Measurements from ENCODE around the gene GATAD2A. TPM values are rescaled to one million over a fixed set of nuclear protein-coding genes. Genes with fewer than 3 reads are reported as not detected.

The GATAD2A gene
- total RNA-seq, 3 donors from 2014 or later: 89.3 to 117 (median 107) TPM

- ATAC-seq: no peak
- peaks cover 25% of the 10 kb centered on the region for H3K4me1 ChIP-seq (ENCODE audit: low read depth)
- no peak overlapping the region for H3K4me3 ChIP-seq
- DNase-seq: peak in 1 of 3 donors; percentile 43
- no peaks in the 10 kb centered on the region for H3K36me3 ChIP-seq (ENCODE audit: low read depth)
- no peaks in the 10 kb centered on the region for H3K9me3 ChIP-seq
- intact Hi-C loops (cut with DNase I, micrococcal nuclease): loop anchor here in 1 of 2 donors (10.0 kb wide), 1 partner anchor 78 kb away; the partner anchor contains the start of gene GATAD2A
- TF ChIP-seq CTCF (IDR thresholded peaks at IDR 0.05): no peak
These were observed 77.5 kb downstream of the GATAD2A start for GRCh38 chr19:19482809-19483596.

- ATAC-seq (no peak), DNase-seq (peak in 1 of 3 donors; percentile 52)
- Histone ChIP-seq H3K9me3 (no peaks in the 10 kb centered on the region), H3K36me3 (ENCODE audit: low read depth) (no peaks in the 10 kb centered on the region), H3K4me1 (ENCODE audit: low read depth) (peaks cover 41% of the 10 kb centered on the region), H3K4me3 (no peak overlapping the region)
- intact Hi-C loops (cut with DNase I, micrococcal nuclease): loop anchor here in 1 of 2 donors (10.0 kb wide), 1 partner anchor 81 kb away; the partner anchor contains the start of gene GATAD2A
- no peak for TF ChIP-seq CTCF (IDR thresholded peaks at IDR 0.05)
These were observed 79.9 kb downstream of the GATAD2A start for GRCh38 chr19:19485161-19485997.

GRCh38 chr19:19485998-19486290, 80.5 kb downstream of the GATAD2A start:
- H3K36me3 ChIP-seq (ENCODE audit: low read depth): no peaks in the 10 kb centered on the region
- no peak for TF ChIP-seq CTCF (IDR thresholded peaks at IDR 0.05)
- intact Hi-C loops (cut with DNase I, micrococcal nuclease): loop anchor here in 1 of 2 donors (10.0 kb wide), 1 partner anchor 81 kb away; the partner anchor contains the start of gene GATAD2A
- peaks cover 47% of the 10 kb centered on the region for H3K4me1 ChIP-seq (ENCODE audit: low read depth)
- DNase-seq: peak in 1 of 3 donors; percentile 35
- no peak overlapping the region for H3K4me3 ChIP-seq
- no peaks in the 10 kb centered on the region for H3K9me3 ChIP-seq
- no peak for ATAC-seq

GRCh38 chr19:19486343-19487076, 81.0 kb downstream of the GATAD2A start:
- ATAC-seq (no peak), DNase-seq (peak in 1 of 3 donors; percentile 54)
- no peak for TF ChIP-seq CTCF (IDR thresholded peaks at IDR 0.05)
- intact Hi-C loops (cut with DNase I, micrococcal nuclease): loop anchor here in 1 of 2 donors (10.0 kb wide), 1 partner anchor 82 kb away; the partner anchor contains the start of gene GATAD2A
- Histone ChIP-seq H3K36me3 (ENCODE audit: low read depth) (no peaks in the 10 kb centered on the region), H3K4me1 (ENCODE audit: low read depth) (peaks cover 47% of the 10 kb centered on the region), H3K4me3 (no peak overlapping the region), H3K9me3 (no peaks in the 10 kb centered on the region)

All from mucosa of descending colon (tissue), 3 donors.